ENCODE data around the gene CKMT2. TPM values are rescaled to one million over a fixed set of nuclear protein-coding genes. Genes with fewer than 3 reads are reported as not detected.

Gene CKMT2
- total and polyA plus RNA-seq, 2 experiments from 2014 or later: 2.9 to 8.2 TPM

DNA sequence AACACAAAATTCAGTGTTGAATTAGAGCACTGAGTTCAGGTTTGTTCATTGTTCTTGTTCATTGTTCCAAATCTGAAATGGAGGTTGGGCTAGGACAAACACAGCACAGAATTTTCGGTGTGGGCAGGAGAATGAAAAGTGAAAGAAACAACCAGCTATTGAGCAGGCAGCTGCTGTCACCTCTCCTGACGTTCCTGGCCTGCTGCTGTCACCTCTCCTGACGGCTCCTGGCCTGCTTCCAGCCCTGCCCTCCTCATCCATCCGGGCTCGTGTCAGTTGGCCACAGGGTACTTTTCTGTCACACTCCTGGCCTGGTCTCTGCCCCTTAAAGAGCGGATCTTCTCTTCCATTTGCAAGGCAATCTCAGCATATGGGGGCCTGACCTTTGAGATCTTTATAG is 45.2 kb upstream of the CKMT2 start (continued):
- TF ChIP-seq, protein P1, sequence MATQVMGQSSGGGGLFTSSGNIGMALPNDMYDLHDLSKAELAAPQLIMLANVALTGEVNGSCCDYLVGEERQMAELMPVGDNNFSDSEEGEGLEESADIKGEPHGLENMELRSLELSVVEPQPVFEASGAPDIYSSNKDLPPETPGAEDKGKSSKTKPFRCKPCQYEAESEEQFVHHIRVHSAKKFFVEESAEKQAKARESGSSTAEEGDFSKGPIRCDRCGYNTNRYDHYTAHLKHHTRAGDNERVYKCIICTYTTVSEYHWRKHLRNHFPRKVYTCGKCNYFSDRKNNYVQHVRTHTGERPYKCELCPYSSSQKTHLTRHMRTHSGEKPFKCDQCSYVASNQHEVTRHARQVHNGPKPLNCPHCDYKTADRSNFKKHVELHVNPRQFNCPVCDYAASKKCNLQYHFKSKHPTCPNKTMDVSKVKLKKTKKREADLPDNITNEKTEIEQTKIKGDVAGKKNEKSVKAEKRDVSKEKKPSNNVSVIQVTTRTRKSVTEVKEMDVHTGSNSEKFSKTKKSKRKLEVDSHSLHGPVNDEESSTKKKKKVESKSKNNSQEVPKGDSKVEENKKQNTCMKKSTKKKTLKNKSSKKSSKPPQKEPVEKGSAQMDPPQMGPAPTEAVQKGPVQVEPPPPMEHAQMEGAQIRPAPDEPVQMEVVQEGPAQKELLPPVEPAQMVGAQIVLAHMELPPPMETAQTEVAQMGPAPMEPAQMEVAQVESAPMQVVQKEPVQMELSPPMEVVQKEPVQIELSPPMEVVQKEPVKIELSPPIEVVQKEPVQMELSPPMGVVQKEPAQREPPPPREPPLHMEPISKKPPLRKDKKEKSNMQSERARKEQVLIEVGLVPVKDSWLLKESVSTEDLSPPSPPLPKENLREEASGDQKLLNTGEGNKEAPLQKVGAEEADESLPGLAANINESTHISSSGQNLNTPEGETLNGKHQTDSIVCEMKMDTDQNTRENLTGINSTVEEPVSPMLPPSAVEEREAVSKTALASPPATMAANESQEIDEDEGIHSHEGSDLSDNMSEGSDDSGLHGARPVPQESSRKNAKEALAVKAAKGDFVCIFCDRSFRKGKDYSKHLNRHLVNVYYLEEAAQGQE (IDR thresholded peaks at IDR 0.05; ENCODE audit: unreplicated experiment): no peak
- no peak for TF ChIP-seq EZH2phosphoT487 (IDR thresholded peaks at IDR 0.05; ENCODE audit: unreplicated experiment)

DNA sequence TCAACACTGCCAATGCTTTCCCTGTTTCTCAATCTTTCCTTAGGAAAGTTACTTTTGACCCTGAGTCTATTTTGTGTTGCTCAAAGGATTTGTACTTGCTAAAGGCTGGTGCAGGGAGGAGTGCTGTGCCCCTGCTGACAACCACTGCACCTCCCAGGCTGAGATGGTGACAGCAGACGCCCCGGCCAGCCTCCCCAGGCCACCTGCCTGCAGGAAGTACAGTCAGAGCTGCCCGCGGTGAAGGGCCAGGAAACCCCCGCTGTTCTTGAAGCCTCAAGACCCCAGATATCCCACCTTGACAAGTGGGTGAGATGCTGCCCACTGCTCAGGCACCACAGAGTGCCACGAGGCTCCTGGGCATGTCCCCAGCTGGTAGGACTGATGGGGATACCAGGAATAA is 44.2 kb upstream of the CKMT2 start:
- Mint-ChIP-seq H3K4me3 (no peak overlapping the region), H3K27me3 (ENCODE audit: insufficient read depth, low read depth, poor library complexity) (peaks cover 2% of the 10 kb centered on the region), H3K4me1 (peaks cover 24% of the 10 kb centered on the region), H3K9me3 (no peaks in the 10 kb centered on the region), H3K27ac (no peak overlapping the region), H3K36me3 (ENCODE audit: low read depth) (no peaks in the 10 kb centered on the region)
- Histone ChIP-seq H3K27ac (ENCODE audit: low read depth) (no peak overlapping the region), H3K9me2 (ENCODE audit: insufficient read depth) (no peaks in the 10 kb centered on the region), H3K4me2 (no peak overlapping the region), H3K4me1 (ENCODE audit: insufficient read depth) (no peaks in the 10 kb centered on the region), H3K79me2 (replicated peaks; ENCODE audit: insufficient read depth) (no peaks in the 10 kb centered on the region), H4K20me1 (replicated peaks; ENCODE audit: insufficient read depth) (no peaks in the 10 kb centered on the region), H2AFZ (no peak overlapping the region), H3K27me3 (ENCODE audit: insufficient read depth) (no peaks in the 10 kb centered on the region), H3K36me3 (ENCODE audit: insufficient read depth) (no peaks in the 10 kb centered on the region), H3K4me3 (no peak overlapping the region), H3F3A (replicated peaks; ENCODE audit: low read depth) (no peaks in the 10 kb centered on the region)
- DNase-seq (ENCODE audit: low spot score) (no peak), ATAC-seq (no peak)
- TF ChIP-seq, protein P1 (IDR thresholded peaks at IDR 0.05; ENCODE audit: unreplicated experiment): no peak
- TF ChIP-seq, protein P2, sequence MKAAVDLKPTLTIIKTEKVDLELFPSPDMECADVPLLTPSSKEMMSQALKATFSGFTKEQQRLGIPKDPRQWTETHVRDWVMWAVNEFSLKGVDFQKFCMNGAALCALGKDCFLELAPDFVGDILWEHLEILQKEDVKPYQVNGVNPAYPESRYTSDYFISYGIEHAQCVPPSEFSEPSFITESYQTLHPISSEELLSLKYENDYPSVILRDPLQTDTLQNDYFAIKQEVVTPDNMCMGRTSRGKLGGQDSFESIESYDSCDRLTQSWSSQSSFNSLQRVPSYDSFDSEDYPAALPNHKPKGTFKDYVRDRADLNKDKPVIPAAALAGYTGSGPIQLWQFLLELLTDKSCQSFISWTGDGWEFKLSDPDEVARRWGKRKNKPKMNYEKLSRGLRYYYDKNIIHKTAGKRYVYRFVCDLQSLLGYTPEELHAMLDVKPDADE (IDR thresholded peaks at IDR 0.05): no peak
- no peak for TF ChIP-seq ZNF114 (CRISPR knock-in tag; IDR thresholded peaks at IDR 0.05)
- TF ChIP-seq EZH2phosphoT487 (IDR thresholded peaks at IDR 0.05; ENCODE audit: unreplicated experiment): no peak
- no peak for TF ChIP-seq ZNF331 (CRISPR knock-in tag; IDR thresholded peaks at IDR 0.05; ENCODE audit: low read depth)
- no peak for TF ChIP-seq POLR2AphosphoS5 (IDR thresholded peaks at IDR 0.05; ENCODE audit: low read depth)
- no peak for TF ChIP-seq EZH2 (IDR thresholded peaks at IDR 0.05; ENCODE audit: low read depth, unreplicated experiment)
- TF ChIP-seq, protein P3, sequence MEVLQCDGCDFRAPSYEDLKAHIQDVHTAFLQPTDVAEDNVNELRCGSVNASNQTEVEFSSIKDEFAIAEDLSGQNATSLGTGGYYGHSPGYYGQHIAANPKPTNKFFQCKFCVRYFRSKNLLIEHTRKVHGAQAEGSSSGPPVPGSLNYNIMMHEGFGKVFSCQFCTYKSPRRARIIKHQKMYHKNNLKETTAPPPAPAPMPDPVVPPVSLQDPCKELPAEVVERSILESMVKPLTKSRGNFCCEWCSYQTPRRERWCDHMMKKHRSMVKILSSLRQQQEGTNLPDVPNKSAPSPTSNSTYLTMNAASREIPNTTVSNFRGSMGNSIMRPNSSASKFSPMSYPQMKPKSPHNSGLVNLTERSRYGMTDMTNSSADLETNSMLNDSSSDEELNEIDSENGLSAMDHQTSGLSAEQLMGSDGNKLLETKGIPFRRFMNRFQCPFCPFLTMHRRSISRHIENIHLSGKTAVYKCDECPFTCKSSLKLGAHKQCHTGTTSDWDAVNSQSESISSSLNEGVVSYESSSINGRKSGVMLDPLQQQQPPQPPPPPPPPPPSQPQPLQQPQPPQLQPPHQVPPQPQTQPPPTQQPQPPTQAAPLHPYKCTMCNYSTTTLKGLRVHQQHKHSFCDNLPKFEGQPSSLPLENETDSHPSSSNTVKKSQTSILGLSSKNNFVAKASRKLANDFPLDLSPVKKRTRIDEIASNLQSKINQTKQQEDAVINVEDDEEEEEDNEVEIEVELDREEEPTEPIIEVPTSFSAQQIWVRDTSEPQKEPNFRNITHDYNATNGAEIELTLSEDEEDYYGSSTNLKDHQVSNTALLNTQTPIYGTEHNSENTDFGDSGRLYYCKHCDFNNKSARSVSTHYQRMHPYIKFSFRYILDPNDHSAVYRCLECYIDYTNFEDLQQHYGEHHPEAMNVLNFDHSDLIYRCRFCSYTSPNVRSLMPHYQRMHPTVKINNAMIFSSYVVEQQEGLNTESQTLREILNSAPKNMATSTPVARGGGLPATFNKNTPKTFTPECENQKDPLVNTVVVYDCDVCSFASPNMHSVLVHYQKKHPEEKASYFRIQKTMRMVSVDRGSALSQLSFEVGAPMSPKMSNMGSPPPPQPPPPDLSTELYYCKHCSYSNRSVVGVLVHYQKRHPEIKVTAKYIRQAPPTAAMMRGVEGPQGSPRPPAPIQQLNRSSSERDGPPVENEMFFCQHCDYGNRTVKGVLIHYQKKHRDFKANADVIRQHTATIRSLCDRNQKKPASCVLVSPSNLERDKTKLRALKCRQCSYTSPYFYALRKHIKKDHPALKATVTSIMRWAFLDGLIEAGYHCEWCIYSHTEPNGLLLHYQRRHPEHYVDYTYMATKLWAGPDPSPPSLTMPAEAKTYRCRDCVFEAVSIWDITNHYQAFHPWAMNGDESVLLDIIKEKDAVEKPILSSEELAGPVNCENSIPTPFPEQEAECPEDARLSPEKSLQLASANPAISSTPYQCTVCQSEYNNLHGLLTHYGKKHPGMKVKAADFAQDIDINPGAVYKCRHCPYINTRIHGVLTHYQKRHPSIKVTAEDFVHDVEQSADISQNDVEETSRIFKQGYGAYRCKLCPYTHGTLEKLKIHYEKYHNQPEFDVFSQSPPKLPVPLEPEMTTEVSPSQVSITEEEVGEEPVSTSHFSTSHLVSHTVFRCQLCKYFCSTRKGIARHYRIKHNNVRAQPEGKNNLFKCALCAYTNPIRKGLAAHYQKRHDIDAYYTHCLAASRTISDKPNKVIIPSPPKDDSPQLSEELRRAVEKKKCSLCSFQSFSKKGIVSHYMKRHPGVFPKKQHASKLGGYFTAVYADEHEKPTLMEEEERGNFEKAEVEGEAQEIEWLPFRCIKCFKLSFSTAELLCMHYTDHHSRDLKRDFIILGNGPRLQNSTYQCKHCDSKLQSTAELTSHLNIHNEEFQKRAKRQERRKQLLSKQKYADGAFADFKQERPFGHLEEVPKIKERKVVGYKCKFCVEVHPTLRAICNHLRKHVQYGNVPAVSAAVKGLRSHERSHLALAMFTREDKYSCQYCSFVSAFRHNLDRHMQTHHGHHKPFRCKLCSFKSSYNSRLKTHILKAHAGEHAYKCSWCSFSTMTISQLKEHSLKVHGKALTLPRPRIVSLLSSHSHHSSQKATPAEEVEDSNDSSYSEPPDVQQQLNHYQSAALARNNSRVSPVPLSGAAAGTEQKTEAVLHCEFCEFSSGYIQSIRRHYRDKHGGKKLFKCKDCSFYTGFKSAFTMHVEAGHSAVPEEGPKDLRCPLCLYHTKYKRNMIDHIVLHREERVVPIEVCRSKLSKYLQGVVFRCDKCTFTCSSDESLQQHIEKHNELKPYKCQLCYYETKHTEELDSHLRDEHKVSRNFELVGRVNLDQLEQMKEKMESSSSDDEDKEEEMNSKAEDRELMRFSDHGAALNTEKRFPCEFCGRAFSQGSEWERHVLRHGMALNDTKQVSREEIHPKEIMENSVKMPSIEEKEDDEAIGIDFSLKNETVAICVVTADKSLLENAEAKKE (CRISPR knock-in tag; IDR thresholded peaks at IDR 0.05): no peak

Data from GM23338 (cell line).